ENCODE results near the gene VAT1. TPM values are rescaled to one million over a fixed set of nuclear protein-coding genes. Genes with fewer than 3 reads are reported as not detected.

Gene VAT1
- total and polyA plus RNA-seq, 9 of the 15 experiments (the other 6 are each of a cell fraction or from before 2014, with no cell fraction given): 29.4 to 153 (median 66.7) TPM

DNA sequence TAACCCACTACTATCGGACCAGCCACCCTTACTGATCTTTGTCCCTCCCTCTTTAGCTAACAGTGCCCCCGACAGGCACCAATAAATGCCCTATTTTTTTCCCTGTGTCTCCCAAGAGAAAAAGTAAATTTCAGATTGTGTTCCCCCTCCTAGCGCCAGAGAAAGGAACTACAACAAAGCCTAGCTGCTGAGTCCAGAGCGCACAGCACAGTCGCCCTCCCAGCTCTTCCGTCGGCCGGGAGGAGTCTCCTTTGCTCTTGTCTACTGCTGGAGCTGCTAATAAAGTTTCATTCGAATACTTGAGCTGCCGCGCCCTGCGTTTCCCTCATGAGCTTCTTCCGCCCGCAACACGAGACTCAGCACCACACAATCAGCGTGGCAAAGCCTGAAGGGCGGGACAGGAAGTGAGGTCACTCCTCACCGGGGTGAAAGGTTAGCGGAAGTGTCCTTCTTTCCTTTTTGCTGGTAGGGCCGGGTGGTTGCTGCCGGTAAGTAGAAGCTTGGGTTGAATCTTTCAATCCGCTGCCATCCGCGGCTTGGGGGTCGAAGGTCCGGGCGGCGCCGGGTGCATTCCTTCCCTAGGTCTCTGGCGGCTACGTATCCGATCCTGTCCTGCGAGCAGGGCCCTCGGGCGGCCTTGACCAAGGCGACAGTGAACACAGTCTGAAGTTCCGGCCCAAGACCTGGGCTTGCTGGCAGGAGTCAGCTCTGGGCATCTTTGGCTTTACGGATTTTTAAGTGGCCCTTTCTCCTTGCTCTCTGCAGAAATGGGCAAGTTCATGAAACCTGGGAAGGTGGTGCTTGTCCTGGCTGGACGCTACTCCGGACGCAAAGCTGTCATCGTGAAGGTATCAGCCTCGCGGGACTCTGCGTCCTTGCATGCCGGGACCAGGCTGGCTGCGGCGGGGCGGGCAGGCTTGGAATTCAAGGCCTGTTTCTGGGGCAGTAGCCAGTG, 23.9 kb downstream of the VAT1 start, which contains the start of gene RPL27 (continued):
- TF ChIP-seq ATF4 (CRISPR knock-in tag; IDR thresholded peaks at IDR 0.05) (no peak), TARDBP (IDR thresholded peaks at IDR 0.05) (peak; percentile 56; the same call in 1 of the 2 replicates), MCM7 (IDR thresholded peaks at IDR 0.05) (no peak), ZNF212 (CRISPR knock-in tag; IDR thresholded peaks at IDR 0.05) (no peak), ZNF76 (CRISPR knock-in tag; IDR thresholded peaks at IDR 0.05; ENCODE audit: borderline replicate concordance) (no peak), PHF20 (IDR thresholded peaks at IDR 0.05; ENCODE audit: partially characterized antibody) (peak; percentile 98), SNIP1 (IDR thresholded peaks at IDR 0.05; ENCODE audit: low read depth) (no peak), STAT5A (IDR thresholded peaks at IDR 0.05; ENCODE audit: borderline replicate concordance, low read length) (peak; percentile 29; the same call in 1 of the 2 replicates), RBM17 (IDR thresholded peaks at IDR 0.05; ENCODE audit: borderline replicate concordance, low read depth, low read length) (no peak), ZNF764 (CRISPR knock-in tag; IDR thresholded peaks at IDR 0.05; ENCODE audit: low read depth) (no peak), HEY1 (CRISPR knock-in tag; IDR thresholded peaks at IDR 0.05; ENCODE audit: borderline replicate concordance) (no peak), C11orf30 (IDR thresholded peaks at IDR 0.05; ENCODE audit: low read depth) (peak; percentile 86), MAFF (IDR thresholded peaks at IDR 0.05; ENCODE audit: low read length) (peak; percentile 40; the same call in 1 of the 2 replicates), SAP30 (IDR thresholded peaks at IDR 0.05; ENCODE audit: borderline replicate concordance, insufficient read depth, low read depth, low read length, poor library complexity, severe bottlenecking) (no peak)
- TF ChIP-seq, protein P1, sequence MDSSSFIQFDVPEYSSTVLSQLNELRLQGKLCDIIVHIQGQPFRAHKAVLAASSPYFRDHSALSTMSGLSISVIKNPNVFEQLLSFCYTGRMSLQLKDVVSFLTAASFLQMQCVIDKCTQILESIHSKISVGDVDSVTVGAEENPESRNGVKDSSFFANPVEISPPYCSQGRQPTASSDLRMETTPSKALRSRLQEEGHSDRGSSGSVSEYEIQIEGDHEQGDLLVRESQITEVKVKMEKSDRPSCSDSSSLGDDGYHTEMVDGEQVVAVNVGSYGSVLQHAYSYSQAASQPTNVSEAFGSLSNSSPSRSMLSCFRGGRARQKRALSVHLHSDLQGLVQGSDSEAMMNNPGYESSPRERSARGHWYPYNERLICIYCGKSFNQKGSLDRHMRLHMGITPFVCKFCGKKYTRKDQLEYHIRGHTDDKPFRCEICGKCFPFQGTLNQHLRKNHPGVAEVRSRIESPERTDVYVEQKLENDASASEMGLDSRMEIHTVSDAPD (CRISPR knock-in tag; IDR thresholded peaks at IDR 0.05): no peak
- TF ChIP-seq, protein P2, sequence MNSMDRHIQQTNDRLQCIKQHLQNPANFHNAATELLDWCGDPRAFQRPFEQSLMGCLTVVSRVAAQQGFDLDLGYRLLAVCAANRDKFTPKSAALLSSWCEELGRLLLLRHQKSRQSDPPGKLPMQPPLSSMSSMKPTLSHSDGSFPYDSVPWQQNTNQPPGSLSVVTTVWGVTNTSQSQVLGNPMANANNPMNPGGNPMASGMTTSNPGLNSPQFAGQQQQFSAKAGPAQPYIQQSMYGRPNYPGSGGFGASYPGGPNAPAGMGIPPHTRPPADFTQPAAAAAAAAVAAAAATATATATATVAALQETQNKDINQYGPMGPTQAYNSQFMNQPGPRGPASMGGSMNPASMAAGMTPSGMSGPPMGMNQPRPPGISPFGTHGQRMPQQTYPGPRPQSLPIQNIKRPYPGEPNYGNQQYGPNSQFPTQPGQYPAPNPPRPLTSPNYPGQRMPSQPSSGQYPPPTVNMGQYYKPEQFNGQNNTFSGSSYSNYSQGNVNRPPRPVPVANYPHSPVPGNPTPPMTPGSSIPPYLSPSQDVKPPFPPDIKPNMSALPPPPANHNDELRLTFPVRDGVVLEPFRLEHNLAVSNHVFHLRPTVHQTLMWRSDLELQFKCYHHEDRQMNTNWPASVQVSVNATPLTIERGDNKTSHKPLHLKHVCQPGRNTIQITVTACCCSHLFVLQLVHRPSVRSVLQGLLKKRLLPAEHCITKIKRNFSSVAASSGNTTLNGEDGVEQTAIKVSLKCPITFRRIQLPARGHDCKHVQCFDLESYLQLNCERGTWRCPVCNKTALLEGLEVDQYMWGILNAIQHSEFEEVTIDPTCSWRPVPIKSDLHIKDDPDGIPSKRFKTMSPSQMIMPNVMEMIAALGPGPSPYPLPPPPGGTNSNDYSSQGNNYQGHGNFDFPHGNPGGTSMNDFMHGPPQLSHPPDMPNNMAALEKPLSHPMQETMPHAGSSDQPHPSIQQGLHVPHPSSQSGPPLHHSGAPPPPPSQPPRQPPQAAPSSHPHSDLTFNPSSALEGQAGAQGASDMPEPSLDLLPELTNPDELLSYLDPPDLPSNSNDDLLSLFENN (IDR thresholded peaks at IDR 0.05; ENCODE audit: low read depth in 2 of 2, low read length in 2 of 2): peak in 1 of 2 experiments; percentile 80; a peak in 2 of 4 replicates
- TF ChIP-seq, protein P3, sequence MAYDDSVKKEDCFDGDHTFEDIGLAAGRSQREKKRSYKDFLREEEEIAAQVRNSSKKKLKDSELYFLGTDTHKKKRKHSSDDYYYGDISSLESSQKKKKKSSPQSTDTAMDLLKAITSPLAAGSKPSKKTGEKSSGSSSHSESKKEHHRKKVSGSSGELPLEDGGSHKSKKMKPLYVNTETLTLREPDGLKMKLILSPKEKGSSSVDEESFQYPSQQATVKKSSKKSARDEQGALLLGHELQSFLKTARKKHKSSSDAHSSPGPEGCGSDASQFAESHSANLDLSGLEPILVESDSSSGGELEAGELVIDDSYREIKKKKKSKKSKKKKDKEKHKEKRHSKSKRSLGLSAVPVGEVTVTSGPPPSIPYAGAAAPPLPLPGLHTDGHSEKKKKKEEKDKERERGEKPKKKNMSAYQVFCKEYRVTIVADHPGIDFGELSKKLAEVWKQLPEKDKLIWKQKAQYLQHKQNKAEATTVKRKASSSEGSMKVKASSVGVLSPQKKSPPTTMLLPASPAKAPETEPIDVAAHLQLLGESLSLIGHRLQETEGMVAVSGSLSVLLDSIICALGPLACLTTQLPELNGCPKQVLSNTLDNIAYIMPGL (CRISPR knock-in tag; IDR thresholded peaks at IDR 0.05): peak; percentile 90

Measured in K562 (cell line).